ENCODE data around the gene DIP2B.

DIP2B gene

GRCh38 chr12:50581226-50582184, 76.7 kb downstream of the DIP2B start:
- Histone ChIP-seq H3F3A (ENCODE audit: insufficient read depth) (no peaks in the 10 kb centered on the region), H4K20me1 (ENCODE audit: low read depth, low read length) (peaks cover 3% of the 10 kb centered on the region; the same call in 1 of the 2 replicates), H3K27me3 (ENCODE audit: low read length) (no peaks in the 10 kb centered on the region), H3K79me2 (ENCODE audit: insufficient read depth, low read length) (no peaks in the 10 kb centered on the region; the same call in 1 of the 2 replicates), H3K36me3 (ENCODE audit: low read length) (no peaks in the 10 kb centered on the region), H3K9me3 (ENCODE audit: insufficient read depth, low read length) (no peaks in the 10 kb centered on the region), H3K4me2 (ENCODE audit: low read depth, low read length, poor library complexity, severe bottlenecking) (no peak overlapping the region), H2AFZ (ENCODE audit: low read depth, low read length, severe bottlenecking) (no peak overlapping the region), H3K27ac (ENCODE audit: low read depth, low read length) (no peak overlapping the region), H3K4me3 (ENCODE audit: insufficient read depth, low read length, poor library complexity, severe bottlenecking) (no peak overlapping the region), H3K9me2 (replicated peaks; ENCODE audit: insufficient read depth, low read length) (no peaks in the 10 kb centered on the region), H3K9ac (ENCODE audit: low read length) (no peak overlapping the region)
- TF ChIP-seq, protein P1, sequence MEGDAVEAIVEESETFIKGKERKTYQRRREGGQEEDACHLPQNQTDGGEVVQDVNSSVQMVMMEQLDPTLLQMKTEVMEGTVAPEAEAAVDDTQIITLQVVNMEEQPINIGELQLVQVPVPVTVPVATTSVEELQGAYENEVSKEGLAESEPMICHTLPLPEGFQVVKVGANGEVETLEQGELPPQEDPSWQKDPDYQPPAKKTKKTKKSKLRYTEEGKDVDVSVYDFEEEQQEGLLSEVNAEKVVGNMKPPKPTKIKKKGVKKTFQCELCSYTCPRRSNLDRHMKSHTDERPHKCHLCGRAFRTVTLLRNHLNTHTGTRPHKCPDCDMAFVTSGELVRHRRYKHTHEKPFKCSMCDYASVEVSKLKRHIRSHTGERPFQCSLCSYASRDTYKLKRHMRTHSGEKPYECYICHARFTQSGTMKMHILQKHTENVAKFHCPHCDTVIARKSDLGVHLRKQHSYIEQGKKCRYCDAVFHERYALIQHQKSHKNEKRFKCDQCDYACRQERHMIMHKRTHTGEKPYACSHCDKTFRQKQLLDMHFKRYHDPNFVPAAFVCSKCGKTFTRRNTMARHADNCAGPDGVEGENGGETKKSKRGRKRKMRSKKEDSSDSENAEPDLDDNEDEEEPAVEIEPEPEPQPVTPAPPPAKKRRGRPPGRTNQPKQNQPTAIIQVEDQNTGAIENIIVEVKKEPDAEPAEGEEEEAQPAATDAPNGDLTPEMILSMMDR (IDR thresholded peaks at IDR 0.05; ENCODE audit: insufficient read depth, low read length, poor library complexity, severe bottlenecking): no peak
- no peak for TF ChIP-seq EZH2phosphoT487 (conservative IDR thresholded peaks at IDR 0.05; ENCODE audit: low read length)

DNA sequence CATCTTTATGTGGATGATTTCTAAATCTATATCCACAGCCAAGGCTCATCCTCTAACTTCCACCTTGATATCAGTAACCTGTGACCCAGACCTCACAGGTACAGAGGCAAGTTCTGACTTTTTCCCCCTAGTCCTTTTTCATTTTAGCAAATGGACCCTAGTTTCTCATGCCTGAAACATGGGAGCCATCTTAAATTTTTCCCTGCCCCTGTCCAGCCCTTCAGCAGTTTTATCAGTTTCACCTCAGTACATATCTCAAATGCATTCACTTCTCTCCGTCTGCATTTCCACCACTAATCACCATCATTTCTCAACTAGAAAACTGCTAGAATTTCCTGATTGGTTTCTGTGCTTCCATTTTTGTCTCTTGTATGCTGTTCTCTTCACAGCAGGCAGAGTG, 79.3 kb downstream of the DIP2B start:
- H3K27ac ChIP-seq (ENCODE audit: low read depth, low read length): no peak overlapping the region
- no peaks in the 10 kb centered on the region for H3K27me3 ChIP-seq (ENCODE audit: low read length)
- no peak overlapping the region for H3K4me2 ChIP-seq (ENCODE audit: low read depth, low read length, poor library complexity, severe bottlenecking)
- H3K4me3 ChIP-seq (ENCODE audit: insufficient read depth, low read length, poor library complexity, severe bottlenecking): no peak overlapping the region
- no peaks in the 10 kb centered on the region for H3K9me3 ChIP-seq (ENCODE audit: insufficient read depth, low read length)
- H3K79me2 ChIP-seq (ENCODE audit: insufficient read depth, low read length): no peaks in the 10 kb centered on the region; the same call in 1 of the 2 replicates
- H3K36me3 ChIP-seq (ENCODE audit: low read length): no peaks in the 10 kb centered on the region
- no peak overlapping the region for H3K9ac ChIP-seq (ENCODE audit: low read length)
- H3F3A ChIP-seq (ENCODE audit: insufficient read depth): no peaks in the 10 kb centered on the region
- H2AFZ ChIP-seq (ENCODE audit: low read depth, low read length, severe bottlenecking): no peak overlapping the region
- peaks cover 3% of the 10 kb centered on the region; the same call in 1 of the 2 replicates for H4K20me1 ChIP-seq (ENCODE audit: low read depth, low read length)
- no peaks in the 10 kb centered on the region for H3K9me2 ChIP-seq (replicated peaks; ENCODE audit: insufficient read depth, low read length)
- TF ChIP-seq, protein P1 (IDR thresholded peaks at IDR 0.05; ENCODE audit: insufficient read depth, low read length, poor library complexity, severe bottlenecking): no peak
- no peak for TF ChIP-seq EZH2phosphoT487 (conservative IDR thresholded peaks at IDR 0.05; ENCODE audit: low read length)

- H3K36me3 ChIP-seq (ENCODE audit: low read length): no peaks in the 10 kb centered on the region
- H3K27ac ChIP-seq (ENCODE audit: low read depth, low read length): no peak overlapping the region
- H3K9ac ChIP-seq (ENCODE audit: low read length): no peak overlapping the region
- no peaks in the 10 kb centered on the region for H3K9me2 ChIP-seq (replicated peaks; ENCODE audit: insufficient read depth, low read length)
- no peaks in the 10 kb centered on the region for H3K27me3 ChIP-seq (ENCODE audit: low read length)
- H2AFZ ChIP-seq (ENCODE audit: low read depth, low read length, severe bottlenecking): no peak overlapping the region
- H3K4me3 ChIP-seq (ENCODE audit: insufficient read depth, low read length, poor library complexity, severe bottlenecking): no peak overlapping the region
- no peaks in the 10 kb centered on the region for H4K20me1 ChIP-seq (ENCODE audit: low read depth, low read length)
- no peaks in the 10 kb centered on the region for H3F3A ChIP-seq (ENCODE audit: insufficient read depth)
- no peaks in the 10 kb centered on the region; the same call in 1 of the 2 replicates for H3K79me2 ChIP-seq (ENCODE audit: insufficient read depth, low read length)
- TF ChIP-seq EZH2phosphoT487 (conservative IDR thresholded peaks at IDR 0.05; ENCODE audit: low read length): no peak
- TF ChIP-seq, protein P1 (IDR thresholded peaks at IDR 0.05; ENCODE audit: insufficient read depth, low read length, poor library complexity, severe bottlenecking): no peak
- H3K9me3 ChIP-seq (ENCODE audit: insufficient read depth, low read length): no peaks in the 10 kb centered on the region
- no peak overlapping the region for H3K4me2 ChIP-seq (ENCODE audit: low read depth, low read length, poor library complexity, severe bottlenecking)
Observed at GRCh38 chr12:50589650-50590435, 85.1 kb downstream of the DIP2B start.

Measured in SU-DHL-6 (cell line).